SK-N-SH (cell line): ENCODE results near the gene MBP. TPM values are rescaled to one million over a fixed set of nuclear protein-coding genes. Genes with fewer than 3 reads are reported as not detected.

ENCODE experiments used
- CTCF ChIA-PET: fragments of 300-600, 350-600 bp; formaldehyde crosslinking; extraction: SDS; loops from one replicate; lab custom pipeline; 2021; lab: Yijun Ruan, JAX
- POLR2A ChIA-PET: fragments of 350-600 bp; sonication (Branson Sonifier 250); formaldehyde crosslinking; extraction: SDS; loops from one replicate; lab custom pipeline; 2020; ENCODE audit warnings: antibody characterized with exemption, inconsistent platforms; lab: Yijun Ruan, JAX
- DNase-seq: peaks from one replicate; pipeline ENCODE4 v3.0.0; 2012
- H2AFZ ChIP-seq: fragments of 200-600 bp; sonication (generic); 2 replicates; pipeline ENCODE4 v1.8.1; 2016; ENCODE audit warnings: antibody characterized with exemption, mild to moderate bottlenecking, low read depth
- H3F3A ChIP-seq: fragments of 200-600 bp; sonication (generic); replicated peaks from 2 replicates; pipeline ENCODE3; 2016; ENCODE audit warnings: antibody characterized with exemption, mild to moderate bottlenecking; ENCODE audit not compliant: insufficient read depth
- H3K27ac ChIP-seq, 2 experiments: fragments of 200-500 bp in 1 of 2; fragments of 200-600 bp in 1 of 2; sonication (Bioruptor generic) in 1 of 2; sonication (generic), shearing (Covaris generic) in 1 of 2; 2 replicates each; pipeline versions ENCODE4 v1.5.1 to v1.6.1; 2014 to 2016; ENCODE audit warnings: low read depth in 2 of 2, inconsistent platforms in 1 of 2, low read length in 1 of 2, mild to moderate bottlenecking in 1 of 2, mixed read lengths in 1 of 2
- H3K27me3 ChIP-seq: fragments of 200-600 bp; sonication (generic), shearing (Covaris generic); 2 replicates; pipeline ENCODE4 v1.6.1; 2016; ENCODE audit warnings: mixed run types; ENCODE audit not compliant: insufficient read depth
- H3K36me3 ChIP-seq, 2 experiments: fragments of 200-500 bp in 1 of 2; fragments of 200-600 bp in 1 of 2; sonication (Bioruptor generic) in 1 of 2; sonication (generic) in 1 of 2; replicated peaks in 1 of 2; 2 replicates each; pipeline versions ENCODE3 to v1.5.1; 2014 to 2016; ENCODE audit warnings: low read length in 1 of 2, mild to moderate bottlenecking in 1 of 2; ENCODE audit not compliant: insufficient read depth in 2 of 2, control insufficient read depth in 1 of 2
- H3K4me1 ChIP-seq, 2 experiments: fragments of 200-500 bp in 1 of 2; fragments of 200-600 bp in 1 of 2; sonication (Bioruptor generic) in 1 of 2; sonication (generic), shearing (Covaris generic) in 1 of 2; 2 replicates each; pipeline versions ENCODE4 v1.5.1 to v1.6.1; 2014 to 2016; ENCODE audit warnings: low read depth in 1 of 2, low read length in 1 of 2, mixed run types in 1 of 2; ENCODE audit not compliant: insufficient read depth in 2 of 2, control insufficient read depth in 1 of 2
- H3K4me2 ChIP-seq: fragments of 200-600 bp; sonication (generic), shearing (Covaris generic); 2 replicates; pipeline ENCODE4 v1.6.1; 2017; ENCODE audit warnings: mixed run types
- H3K4me3 ChIP-seq, 2 experiments: fragments of 200-500 bp in 1 of 2; fragments of 200-600 bp in 1 of 2; sonication (Bioruptor generic) in 1 of 2; sonication (generic), shearing (Covaris generic) in 1 of 2; 2 replicates each; pipeline versions ENCODE4 v1.5.1 to v1.8.1; 2014 to 2016; ENCODE audit warnings: low read depth in 2 of 2, inconsistent platforms in 1 of 2, low read length in 1 of 2, mild to moderate bottlenecking in 1 of 2, mixed read lengths in 1 of 2, moderate library complexity in 1 of 2
- H3K79me2 ChIP-seq: fragments of 200-600 bp; sonication (generic); 2 replicates; pipeline ENCODE4 v1.8.1; 2017; ENCODE audit warnings: mild to moderate bottlenecking; ENCODE audit not compliant: insufficient read depth
- H3K9ac ChIP-seq: fragments of 200-600 bp; sonication (generic); 2 replicates; pipeline ENCODE4 v1.6.1; 2017; ENCODE audit warnings: mixed run types
- H3K9me2 ChIP-seq: fragments of 200-600 bp; sonication (generic); 2 replicates; pipeline ENCODE4 v1.6.1; 2017; ENCODE audit warnings: mixed run types
- H3K9me3 ChIP-seq: fragments of 200-600 bp; sonication (generic); 2 replicates; pipeline ENCODE4 v1.6.1; 2017; ENCODE audit warnings: mixed run types, mild to moderate bottlenecking, moderate library complexity
- H4K20me1 ChIP-seq: fragments of 200-600 bp; sonication (generic); 2 replicates; pipeline ENCODE4 v1.6.1; 2017; ENCODE audit warnings: mild to moderate bottlenecking, mixed run types; ENCODE audit not compliant: insufficient read depth
- CHD2 ChIP-seq: fragments of 150-350 bp; IDR thresholded peaks from 2 replicates; pipeline ENCODE4 v1.6.1; 2018; ENCODE audit warnings: low read length; ENCODE audit not compliant: partially characterized antibody
- ELF1 ChIP-seq: IDR thresholded peaks from 2 replicates; pipeline ENCODE4 v1.4.0; 2012
- EP300 ChIP-seq, 2 experiments: IDR thresholded peaks; 2 replicates each; pipeline versions ENCODE4 v1.4.0 to v1.6.1; 2012; ENCODE audit warnings: borderline replicate concordance in 1 of 2, low read depth in 1 of 2, low read length in 1 of 2
- EZH2phosphoT487 ChIP-seq: fragments of 200-600 bp; sonication (generic); IDR thresholded peaks from 2 replicates; pipeline ENCODE4 v1.6.1; 2017; ENCODE audit warnings: low read depth, mixed run types, mild to moderate bottlenecking, antibody characterized with exemption, moderate library complexity, borderline replicate concordance
- FOXJ3 ChIP-seq: sonication (generic); formaldehyde crosslinking; IDR thresholded peaks from 2 replicates; pipeline ENCODE4 v1.5.1; 2020; ENCODE audit warnings: mild to moderate bottlenecking, missing genetic modification reagents
- GABPA ChIP-seq: IDR thresholded peaks from 2 replicates; pipeline ENCODE4 v1.4.0; 2012; ENCODE audit warnings: low read depth, mild to moderate bottlenecking
- GATA2 ChIP-seq: sonication (generic); formaldehyde crosslinking; IDR thresholded peaks from 2 replicates; pipeline ENCODE4 v1.5.0; 2020; ENCODE audit warnings: mild to moderate bottlenecking, missing genetic modification reagents
- MAX ChIP-seq: IDR thresholded peaks from 2 replicates; pipeline ENCODE4 v1.4.0; 2012; ENCODE audit warnings: low read depth
- MXI1 ChIP-seq: IDR thresholded peaks from 2 replicates; pipeline ENCODE4 v1.6.1; 2012; ENCODE audit warnings: mild to moderate bottlenecking, low read depth, low read length, improper control_type of control experiment
- NRF1 ChIP-seq: IDR thresholded peaks from 2 replicates; pipeline ENCODE4 v1.6.1; 2012; ENCODE audit warnings: low read depth, mild to moderate bottlenecking, low read length
- RCOR1 ChIP-seq: fragments of 150-350 bp; IDR thresholded peaks from 2 replicates; pipeline ENCODE4 v1.6.1; 2017; ENCODE audit warnings: antibody characterized with exemption, low read length
- RXRA ChIP-seq: IDR thresholded peaks from 2 replicates; pipeline ENCODE4 v1.4.0; 2012; ENCODE audit warnings: low read depth, mild to moderate bottlenecking, borderline replicate concordance
- SMC3 ChIP-seq: IDR thresholded peaks from 2 replicates; pipeline ENCODE4 v1.6.1; 2012; ENCODE audit warnings: low read depth, low read length, improper control_type of control experiment
- TCF12 ChIP-seq: IDR thresholded peaks from 2 replicates; pipeline ENCODE4 v1.4.0; 2012
- TEAD4 ChIP-seq: IDR thresholded peaks from 2 replicates; pipeline ENCODE4 v1.4.0; 2012; ENCODE audit warnings: mild to moderate bottlenecking, borderline replicate concordance; ENCODE audit not compliant: insufficient read depth
- WGBS: methylation state at CpG from one replicate; pipeline ENCODE4 v1.1.6; 2017; ENCODE audit warnings: low lambda C conversion rate; 5-methylcytosine and 5-hydroxymethylcytosine counted together
- polyA plus RNA-seq, 3 experiments: library from polyadenylated mRNA; depleted of rRNA; stranded (reverse); fragments of >200 nt; gene quantifications; 2 replicates each; pipeline ENCODE4 v1.2.3, GENCODE V29; 2012

Gene MBP
- polyA plus RNA-seq, 1 of the 3 experiments (the other 2 are of a cell fraction) = 1.6 TPM

GRCh38 chr18:76960528-76961035, 172.0 kb downstream of the MBP start (continued):
- TF ChIP-seq RXRA = no peak
- no peak for TF ChIP-seq TCF12
- no peak for TF ChIP-seq GABPA
- no peak for TF ChIP-seq TEAD4
- TF ChIP-seq, all 33 proteins: peak for 0

GRCh38 chr18:76959605-76960004, 173.0 kb downstream of the MBP start:
- CTCF ChIA-PET = interaction anchor here (0.9 to 2.4 kb wide), 4 partner anchors 23 to 158 kb away, joined by 3 to 13 read pairs (median 6); no protein-coding TSS in a partner anchor
- H3K27me3 ChIP-seq = no peaks in the 10 kb centered on the region
- no peaks in the 10 kb centered on the region for H3K9me3 ChIP-seq
- WGBS = 96% methylated on average over 8 of the region's 8 CpGs
- no peaks in the 10 kb centered on the region for H4K20me1 ChIP-seq
- H3K36me3 ChIP-seq = peaks cover 16 to 30% of the 10 kb centered on the region in 2 experiments
- H3K79me2 ChIP-seq = no peaks in the 10 kb centered on the region
- no peaks in the 10 kb centered on the region for H3K9me2 ChIP-seq
- no peak for TF ChIP-seq RCOR1
- no peak for TF ChIP-seq NRF1
- TF ChIP-seq, all 33 proteins: peak for 0
- no peak overlapping the region for H3K4me3 ChIP-seq
- POLR2A ChIA-PET = no interaction called here
- H3K4me1 ChIP-seq = peaks cover 0 to 15% of the 10 kb centered on the region in 2 experiments; a peak in 2 of 4 replicates
- no peak for DNase-seq
- no peak overlapping the region for H3K4me2 ChIP-seq
- H3K9ac ChIP-seq = no peak overlapping the region
- no peaks in the 10 kb centered on the region for H3F3A ChIP-seq
- H3K27ac ChIP-seq = no peak overlapping the region
- no peak overlapping the region for H2AFZ ChIP-seq

- Histone ChIP-seq H2AFZ (no peak overlapping the region), H3K27me3 (no peaks in the 10 kb centered on the region), H3K9me3 (no peaks in the 10 kb centered on the region), H3K4me2 (no peak overlapping the region), H3K9ac (no peak overlapping the region), H4K20me1 (no peaks in the 10 kb centered on the region), H3K4me3 (no peak overlapping the region), H3K9me2 (no peaks in the 10 kb centered on the region), H3K4me1 (peaks cover 0 to 17% of the 10 kb centered on the region in 2 experiments; a peak in 2 of 4 replicates), H3K27ac (peak overlapping the region in 1 of 2 experiments; percentile 67; a peak in 2 of 4 replicates), H3K36me3 (peaks cover 16 to 33% of the 10 kb centered on the region in 2 experiments), H3F3A (no peaks in the 10 kb centered on the region), H3K79me2 (no peaks in the 10 kb centered on the region)
- ChIA-PET CTCF (interaction anchor here (1.2 to 2.4 kb wide), 5 partner anchors 16 to 157 kb away, joined by 4 to 13 read pairs (median 5); no protein-coding TSS in a partner anchor), POLR2A (interaction anchor here (0.9 kb wide), 1 partner anchor 10 kb away, joined by 3 read pairs; no protein-coding TSS in a partner anchor)
- TF ChIP-seq MAX (no peak), EZH2phosphoT487 (no peak), ELF1 (no peak), CHD2 (peak; percentile 30), GATA2 (CRISPR knock-in tag) (peak; percentile 76), MXI1 (peak; percentile 13; the same call in 1 of the 2 replicates), FOXJ3 (CRISPR knock-in tag) (0 out of 2 replicates have a peak, but pooled peaks have one; percentile 41), EP300 (IDR thresholded peaks at IDR 0.05; ENCODE audit: borderline replicate concordance in 1 of 2, low read depth in 1 of 2, low read length in 1 of 2) (0 out of 4 replicates have a peak, but pooled peaks of 1 of the 2 experiments have one; percentile 32), SMC3 (no peak), RCOR1 (0 out of 2 replicates have a peak, but pooled peaks have one; percentile 15)
- DNase-seq = peak; percentile 75
- whole genome bisulfite sequencing = 67% methylated on average over 12 of the region's 16 CpGs
Measured at GRCh38 chr18:76958692-76959341, 173.8 kb downstream of the MBP start.
